Measurements from ENCODE around the gene SCN3A.
A peak's percentile ranks its signal among the peaks of the same experiment; 100 is the strongest.

SCN3A gene

GRCh38 chr2:165193178-165193777 lies 10.6 kb downstream of the SCN3A start:
- TF ChIP-seq BACH2 (CRISPR knock-in tag; IDR thresholded peaks at IDR 0.05; ENCODE audit: borderline replicate concordance) (no peak), ESRRG (CRISPR knock-in tag; IDR thresholded peaks at IDR 0.05) (no peak), TOX (CRISPR knock-in tag; IDR thresholded peaks at IDR 0.05; ENCODE audit: borderline replicate concordance) (no peak), PPARA (CRISPR knock-in tag; IDR thresholded peaks at IDR 0.05; ENCODE audit: borderline replicate concordance) (no peak), CREB5 (CRISPR knock-in tag; IDR thresholded peaks at IDR 0.05; ENCODE audit: low read depth) (no peak), OSR1 (CRISPR knock-in tag; IDR thresholded peaks at IDR 0.05) (no peak), ZC3H10 (CRISPR knock-in tag; IDR thresholded peaks at IDR 0.05) (no peak), SNAI2 (CRISPR knock-in tag; IDR thresholded peaks at IDR 0.05) (no peak), ZFP3 (CRISPR knock-in tag; IDR thresholded peaks at IDR 0.05) (no peak), TSHZ2 (CRISPR knock-in tag; IDR thresholded peaks at IDR 0.05) (no peak)

DNA sequence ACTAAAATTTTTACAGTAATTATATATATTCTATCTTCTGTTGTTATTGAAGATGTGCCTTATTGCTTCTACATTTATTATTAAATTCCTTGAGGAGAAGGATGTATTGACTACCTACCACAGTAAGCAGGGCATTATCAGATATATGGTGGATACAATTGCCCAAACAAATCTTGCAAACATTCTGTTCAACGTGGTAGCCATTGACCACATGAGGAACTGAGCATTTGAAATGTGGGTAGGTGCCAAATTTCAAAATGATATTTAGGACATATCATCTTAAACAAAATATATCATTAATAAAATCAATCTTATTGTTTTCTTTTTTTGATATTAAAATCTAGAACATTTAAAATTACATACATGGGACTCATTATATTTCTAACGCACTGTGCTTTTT lies 11.1 kb downstream of the SCN3A start:
- no peak for ATAC-seq
- TF ChIP-seq SNAI2 (CRISPR knock-in tag; IDR thresholded peaks at IDR 0.05) (no peak), TSHZ2 (CRISPR knock-in tag; IDR thresholded peaks at IDR 0.05) (no peak), ZFP30 (CRISPR knock-in tag; IDR thresholded peaks at IDR 0.05) (no peak), TCF4 (CRISPR knock-in tag; IDR thresholded peaks at IDR 0.05; ENCODE audit: borderline replicate concordance) (no peak), CSRNP3 (CRISPR knock-in tag; IDR thresholded peaks at IDR 0.05) (no peak), ESRRG (CRISPR knock-in tag; IDR thresholded peaks at IDR 0.05) (no peak), TOX (CRISPR knock-in tag; IDR thresholded peaks at IDR 0.05; ENCODE audit: borderline replicate concordance) (no peak), BACH2 (CRISPR knock-in tag; IDR thresholded peaks at IDR 0.05; ENCODE audit: borderline replicate concordance) (no peak), ZC3H10 (CRISPR knock-in tag; IDR thresholded peaks at IDR 0.05) (no peak)
- TF ChIP-seq, protein P1, sequence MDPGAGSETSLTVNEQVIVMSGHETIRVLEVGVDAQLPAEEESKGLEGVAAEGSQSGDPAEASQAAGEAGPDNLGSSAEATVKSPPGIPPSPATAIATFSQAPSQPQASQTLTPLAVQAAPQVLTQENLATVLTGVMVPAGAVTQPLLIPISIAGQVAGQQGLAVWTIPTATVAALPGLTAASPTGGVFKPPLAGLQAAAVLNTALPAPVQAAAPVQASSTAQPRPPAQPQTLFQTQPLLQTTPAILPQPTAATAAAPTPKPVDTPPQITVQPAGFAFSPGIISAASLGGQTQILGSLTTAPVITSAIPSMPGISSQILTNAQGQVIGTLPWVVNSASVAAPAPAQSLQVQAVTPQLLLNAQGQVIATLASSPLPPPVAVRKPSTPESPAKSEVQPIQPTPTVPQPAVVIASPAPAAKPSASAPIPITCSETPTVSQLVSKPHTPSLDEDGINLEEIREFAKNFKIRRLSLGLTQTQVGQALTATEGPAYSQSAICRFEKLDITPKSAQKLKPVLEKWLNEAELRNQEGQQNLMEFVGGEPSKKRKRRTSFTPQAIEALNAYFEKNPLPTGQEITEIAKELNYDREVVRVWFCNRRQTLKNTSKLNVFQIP (CRISPR knock-in tag; IDR thresholded peaks at IDR 0.05; ENCODE audit: borderline replicate concordance, low read depth), result no peak

More at GRCh38 chr2:165193178-165193777, 10.6 kb downstream of the SCN3A start:
- ATAC-seq, result no peak

- peak; percentile 31; the same call in 1 of the 3 replicates for ATAC-seq
- TF ChIP-seq CSDC2 (CRISPR knock-in tag; IDR thresholded peaks at IDR 0.05), result no peak
Measured at GRCh38 chr2:165191096-165191728, 12.6 kb downstream of the SCN3A start.

DNA sequence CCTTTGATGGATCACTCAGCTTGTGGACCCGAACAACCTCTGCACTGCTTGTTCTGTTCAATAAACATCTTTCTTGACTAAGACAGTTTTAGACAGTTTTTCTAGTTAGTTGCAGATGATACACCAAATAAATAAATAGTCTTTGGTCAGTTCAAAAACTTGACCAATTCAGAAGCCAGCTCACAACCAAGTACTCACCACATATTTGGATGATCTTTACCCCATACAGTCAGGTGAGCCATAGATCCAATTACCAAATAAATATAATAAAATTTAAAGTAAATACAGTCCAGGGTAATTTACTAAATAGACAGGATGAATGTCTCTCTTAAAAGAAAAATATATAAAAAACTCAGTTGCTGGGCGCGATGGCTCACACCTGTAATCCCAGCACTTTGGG lies 18.2 kb downstream of the SCN3A start:
- TF ChIP-seq BACH2 (CRISPR knock-in tag; IDR thresholded peaks at IDR 0.05; ENCODE audit: borderline replicate concordance), result no peak
- TF ChIP-seq ZFP3 (CRISPR knock-in tag; IDR thresholded peaks at IDR 0.05), result no peak
- TF ChIP-seq, protein P2, sequence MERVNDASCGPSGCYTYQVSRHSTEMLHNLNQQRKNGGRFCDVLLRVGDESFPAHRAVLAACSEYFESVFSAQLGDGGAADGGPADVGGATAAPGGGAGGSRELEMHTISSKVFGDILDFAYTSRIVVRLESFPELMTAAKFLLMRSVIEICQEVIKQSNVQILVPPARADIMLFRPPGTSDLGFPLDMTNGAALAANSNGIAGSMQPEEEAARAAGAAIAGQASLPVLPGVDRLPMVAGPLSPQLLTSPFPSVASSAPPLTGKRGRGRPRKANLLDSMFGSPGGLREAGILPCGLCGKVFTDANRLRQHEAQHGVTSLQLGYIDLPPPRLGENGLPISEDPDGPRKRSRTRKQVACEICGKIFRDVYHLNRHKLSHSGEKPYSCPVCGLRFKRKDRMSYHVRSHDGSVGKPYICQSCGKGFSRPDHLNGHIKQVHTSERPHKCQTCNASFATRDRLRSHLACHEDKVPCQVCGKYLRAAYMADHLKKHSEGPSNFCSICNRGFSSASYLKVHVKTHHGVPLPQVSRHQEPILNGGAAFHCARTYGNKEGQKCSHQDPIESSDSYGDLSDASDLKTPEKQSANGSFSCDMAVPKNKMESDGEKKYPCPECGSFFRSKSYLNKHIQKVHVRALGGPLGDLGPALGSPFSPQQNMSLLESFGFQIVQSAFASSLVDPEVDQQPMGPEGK (CRISPR knock-in tag; IDR thresholded peaks at IDR 0.05; ENCODE audit: borderline replicate concordance), result no peak
- no peak for ATAC-seq
